HS-27A (cell line): ENCODE results near the gene BMP6.

Experiments used
- DNase-seq: peaks from one replicate; pipeline ENCODE4 v3.0.0-alpha.2; 2012; ENCODE audit warnings: low read depth, missing footprints

The BMP6 gene

DNA sequence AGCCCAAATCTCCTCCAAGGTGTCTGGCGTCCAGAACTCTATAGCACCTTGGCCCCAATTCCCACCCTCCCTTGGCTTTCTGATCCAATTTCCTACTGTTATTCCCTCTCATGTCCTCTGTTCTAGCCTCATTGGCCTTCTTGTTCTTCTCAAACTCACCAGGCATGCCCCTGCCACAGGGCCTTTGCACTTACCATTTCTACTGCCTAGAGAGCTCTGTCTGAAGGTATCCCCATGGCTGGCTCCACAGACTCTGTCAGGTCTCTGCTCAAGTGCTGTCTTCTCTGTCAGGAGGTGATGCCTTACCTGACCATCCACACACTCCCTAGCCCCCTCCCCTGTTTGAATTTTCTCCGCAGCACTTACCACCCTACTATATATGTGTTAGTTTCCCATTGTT is 5.6 kb upstream of the BMP6 start:
- no peak for DNase-seq

GRCh38 chr6:7721649-7722048 is 4.2 kb upstream of the BMP6 start:
- no peak for DNase-seq

DNA sequence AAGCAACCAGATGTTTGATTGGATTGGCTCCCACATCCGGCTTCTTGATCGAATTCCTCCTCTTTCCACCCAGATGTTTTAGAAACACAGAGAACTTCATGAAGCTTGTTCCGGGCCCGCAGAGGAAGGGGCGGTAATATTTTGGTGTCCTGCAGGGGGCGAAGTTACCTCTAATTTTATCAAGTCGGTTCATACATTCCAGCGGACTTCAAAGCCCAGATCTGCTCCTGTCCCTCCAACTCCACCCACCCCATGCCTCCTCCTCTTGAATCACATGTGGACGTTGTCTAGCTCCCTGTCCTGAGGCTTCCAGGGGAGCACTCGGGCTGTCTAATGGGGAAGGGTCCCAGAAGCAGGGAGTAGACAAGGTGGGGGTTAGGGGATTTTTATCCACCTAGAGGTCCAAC is 2.9 kb upstream of the BMP6 start:
- no peak for DNase-seq

DNA sequence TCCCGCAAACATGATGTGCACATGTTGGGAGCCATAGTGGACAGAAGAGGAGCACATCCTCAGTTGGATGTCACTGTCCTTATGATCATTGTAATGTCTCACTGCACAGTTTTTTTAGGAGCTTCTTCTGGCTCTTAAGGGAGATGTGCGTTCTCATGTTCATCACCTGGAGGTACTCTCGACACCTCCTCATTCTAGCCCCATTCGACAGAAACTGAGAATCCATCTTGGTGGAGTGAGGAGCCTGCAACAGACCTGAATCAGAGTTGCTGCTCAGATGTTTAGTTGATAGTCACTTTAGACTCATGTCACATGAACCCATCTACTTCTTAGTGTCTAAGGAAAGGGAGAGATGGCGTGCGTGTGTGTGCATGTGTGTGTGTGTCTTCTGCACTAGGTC is 2.3 kb upstream of the BMP6 start:
- DNase-seq = no peak

DNA sequence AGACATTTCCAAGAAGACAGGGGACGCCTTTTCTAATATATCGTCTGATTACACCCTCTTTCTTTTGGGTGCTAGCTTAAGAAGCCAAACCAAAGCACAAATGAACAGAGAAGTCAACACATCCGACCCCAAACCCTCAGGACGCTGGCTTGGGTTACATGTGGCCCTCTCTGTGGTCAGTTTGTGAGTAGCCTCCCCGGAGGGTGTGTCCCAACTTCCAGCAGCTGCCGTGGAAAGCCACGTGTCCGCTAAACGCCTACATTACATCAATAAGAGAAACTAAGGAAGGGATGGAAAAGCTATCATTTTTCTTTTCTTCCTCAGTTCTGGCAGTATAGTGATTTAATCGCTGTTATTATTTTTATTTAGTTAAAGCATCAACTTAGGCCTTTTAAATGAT is 487 bp upstream of the BMP6 start:
- no peak for DNase-seq

DNA sequence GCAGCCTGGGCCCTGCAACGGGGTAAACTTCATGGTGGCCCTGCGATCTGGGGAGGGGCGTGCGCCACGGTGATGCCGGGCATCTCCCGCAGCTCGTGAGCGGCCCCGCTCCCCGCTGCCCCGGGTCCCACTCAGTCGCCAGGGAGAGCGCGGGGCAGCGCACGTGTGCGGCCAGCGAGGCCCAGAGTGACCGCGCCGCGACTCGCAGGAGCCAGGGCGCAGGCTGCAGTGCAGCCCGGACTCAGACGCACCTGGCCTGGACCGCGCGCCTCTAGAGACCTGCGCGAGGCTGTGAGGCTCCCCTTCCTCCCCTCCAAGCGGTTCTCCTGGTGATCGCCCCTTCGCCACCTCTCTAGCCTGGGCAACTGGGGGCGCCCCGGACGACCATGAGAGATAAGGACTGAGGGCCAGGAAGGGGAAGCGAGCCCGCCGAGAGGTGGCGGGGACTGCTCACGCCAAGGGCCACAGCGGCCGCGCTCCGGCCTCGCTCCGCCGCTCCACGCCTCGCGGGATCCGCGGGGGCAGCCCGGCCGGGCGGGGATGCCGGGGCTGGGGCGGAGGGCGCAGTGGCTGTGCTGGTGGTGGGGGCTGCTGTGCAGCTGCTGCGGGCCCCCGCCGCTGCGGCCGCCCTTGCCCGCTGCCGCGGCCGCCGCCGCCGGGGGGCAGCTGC is 652 bp downstream of the BMP6 start:
- no peak for DNase-seq

- DNase-seq = no peak
Measured at GRCh38 chr6:7727086-7727945, 1.4 kb downstream of the BMP6 start.

DNA sequence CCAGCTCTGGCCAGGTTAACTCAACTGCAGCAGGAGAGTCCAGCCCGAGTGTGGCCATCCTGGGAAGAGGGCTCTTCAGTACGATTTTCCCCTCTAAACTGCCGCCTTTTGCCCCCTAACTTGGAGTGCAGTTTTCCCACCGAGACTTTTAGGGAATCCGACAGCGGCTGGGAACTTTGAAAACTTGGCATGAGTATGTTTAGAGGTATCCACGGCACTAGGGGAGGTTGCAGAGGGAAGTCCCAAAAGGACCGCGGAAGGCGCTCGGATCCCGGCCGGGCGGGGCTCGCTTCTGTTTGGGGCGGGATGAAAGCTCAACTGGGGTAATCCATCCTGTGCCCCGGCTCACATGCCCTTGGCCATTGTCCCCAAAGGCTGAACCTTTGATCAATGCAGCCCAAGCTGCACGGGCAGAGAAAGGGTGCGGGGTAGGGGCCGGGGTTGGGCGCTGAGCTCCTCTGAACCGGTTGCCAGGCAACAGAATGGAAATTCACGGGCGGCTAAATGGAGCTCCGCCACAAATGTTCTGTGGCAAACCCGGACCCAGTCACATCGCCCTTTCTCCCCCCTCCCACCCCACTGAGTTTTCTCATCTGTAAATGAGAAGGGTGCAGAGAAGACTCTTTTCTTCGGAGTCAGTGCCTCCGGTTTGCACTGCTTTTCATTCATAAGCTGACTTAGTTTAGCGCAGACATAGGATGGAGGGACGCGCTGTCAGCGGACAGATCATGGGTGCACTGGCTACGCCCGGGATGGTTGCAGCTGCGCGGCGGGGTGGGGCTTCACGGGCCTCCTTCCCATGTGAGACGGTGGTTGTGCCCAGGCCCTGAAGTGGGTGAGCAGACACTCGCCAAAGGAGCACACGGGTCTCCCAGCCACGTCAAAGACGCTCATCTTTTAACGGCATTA is 2.3 kb downstream of the BMP6 start:
- DNase-seq = no peak

GRCh38 chr6:7728855-7729590 is 3.1 kb downstream of the BMP6 start:
- no peak for DNase-seq

GRCh38 chr6:7730001-7730783 is 4.3 kb downstream of the BMP6 start:
- DNase-seq = no peak

- DNase-seq = no peak
Measured at GRCh38 chr6:7730784-7731227, 4.9 kb downstream of the BMP6 start.

- DNase-seq = no peak
Measured at GRCh38 chr6:7731294-7731693, 5.4 kb downstream of the BMP6 start.

GRCh38 chr6:7732228-7732627 is 6.3 kb downstream of the BMP6 start:
- DNase-seq = no peak

DNA sequence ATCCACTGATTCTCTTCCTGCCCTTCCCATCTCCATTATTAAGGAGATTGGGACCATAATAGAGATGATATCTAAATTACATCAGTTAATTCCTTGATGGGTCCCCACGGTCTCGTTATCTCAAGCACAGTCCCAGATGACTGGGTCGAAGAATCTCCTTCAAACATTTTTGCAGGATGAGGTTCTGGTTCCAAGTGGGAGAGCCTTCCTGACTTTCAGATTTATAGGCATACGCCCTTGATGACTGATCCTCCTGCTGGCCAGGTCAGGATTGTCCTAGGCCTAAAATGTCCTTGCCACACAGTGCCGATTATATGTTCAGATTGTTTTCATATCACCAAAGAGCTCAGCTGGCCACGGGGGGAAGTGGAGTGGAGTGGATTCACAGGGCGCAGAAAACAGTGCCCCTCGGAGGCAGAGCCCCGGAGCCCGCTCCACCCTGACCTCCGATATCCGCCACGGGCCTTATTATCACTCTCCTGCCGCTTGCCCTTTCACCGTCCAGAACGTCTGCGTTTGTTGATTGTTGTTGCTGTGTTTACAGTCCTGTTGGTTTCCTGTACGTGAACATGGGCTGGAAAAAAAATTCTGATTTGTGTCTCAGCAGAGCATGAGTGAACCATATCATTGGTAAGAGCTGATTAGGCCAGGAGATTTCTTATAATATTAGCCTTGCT is 8.9 kb downstream of the BMP6 start:
- DNase-seq = no peak

DNA sequence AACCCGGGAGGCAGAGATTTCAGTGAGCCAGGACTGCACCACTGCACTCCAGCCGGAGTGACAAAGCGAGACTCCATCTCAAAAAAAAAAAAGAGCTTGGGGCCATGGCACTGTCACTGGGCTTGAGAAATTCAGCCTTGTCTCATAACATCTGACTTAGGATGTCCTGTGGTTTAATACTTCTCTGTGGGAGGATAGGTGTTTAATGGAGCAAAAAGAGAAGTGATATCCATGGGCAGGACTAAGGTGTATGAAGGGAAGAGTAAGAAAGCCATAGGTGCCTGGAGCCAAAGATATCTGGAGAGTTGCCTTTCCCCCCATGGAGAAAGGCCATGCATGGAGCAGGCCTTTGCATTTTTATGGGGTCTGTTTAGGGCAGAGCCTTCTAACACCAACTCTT is 11.2 kb downstream of the BMP6 start:
- no peak for DNase-seq

GRCh38 chr6:7737867-7738266 is 12.0 kb downstream of the BMP6 start:
- DNase-seq = no peak

DNA sequence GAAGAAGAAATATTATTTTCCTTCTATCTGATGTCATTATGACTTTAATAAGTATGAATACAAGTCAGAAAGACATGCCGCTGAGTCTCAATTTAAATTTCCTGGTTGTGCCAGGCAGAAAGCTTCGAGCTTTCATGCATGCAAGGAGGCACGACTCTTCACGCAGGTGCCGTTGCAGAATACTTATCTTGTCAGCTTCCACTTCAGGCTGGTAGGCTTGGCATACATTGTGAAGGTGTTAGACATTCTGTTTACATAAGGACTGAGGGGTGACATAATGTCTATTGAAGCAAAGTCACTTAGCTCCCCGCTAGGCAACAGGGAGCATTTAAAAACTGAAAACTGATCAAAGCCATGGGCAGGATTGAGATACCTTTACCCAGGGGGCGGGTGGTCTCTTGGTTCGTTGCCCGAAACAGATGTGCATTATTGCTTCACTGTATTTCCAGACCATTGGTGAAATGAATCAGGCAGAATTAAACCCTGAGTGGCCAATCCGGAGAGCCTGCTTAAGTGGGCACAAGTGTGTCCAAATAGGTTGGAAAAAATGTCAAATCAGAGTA is 16.4 kb downstream of the BMP6 start:
- DNase-seq = no peak

GRCh38 chr6:7745942-7746341 is 20.0 kb downstream of the BMP6 start:
- DNase-seq = no peak

GRCh38 chr6:7747016-7747415 is 21.1 kb downstream of the BMP6 start:
- DNase-seq = no peak

DNA sequence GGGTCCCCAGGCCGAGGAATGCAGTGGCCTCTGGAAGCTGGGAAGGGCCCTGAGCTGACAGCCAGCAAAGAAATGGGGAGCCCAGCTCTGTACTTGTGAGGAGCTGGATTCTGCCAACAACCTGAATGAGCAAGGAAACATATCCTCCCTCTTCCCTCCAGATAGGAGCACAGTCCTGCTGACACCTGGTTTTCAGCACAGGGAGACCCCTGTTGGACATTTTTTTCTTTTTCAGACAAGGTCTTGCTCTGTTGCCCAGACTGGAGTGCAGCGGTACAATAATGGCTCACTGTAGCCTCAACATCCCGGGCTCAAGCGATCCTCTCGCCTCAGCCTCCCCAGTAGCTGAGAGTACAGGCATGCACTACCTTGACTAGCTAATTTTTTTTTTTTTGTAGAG is 21.5 kb downstream of the BMP6 start:
- DNase-seq = no peak
